ENCODE measurements around the gene OXNAD1.

The OXNAD1 gene

GRCh38 chr3:16323737-16324136, 58.7 kb downstream of the OXNAD1 start:
- H3K27me3 ChIP-seq, result no peaks in the 10 kb centered on the region
- no peak overlapping the region for H3K4me3 ChIP-seq (ENCODE audit: low read depth in 1 of 2, low read length in 1 of 2)
- H3K9me3 ChIP-seq, result no peaks in the 10 kb centered on the region
- peaks cover 25% of the 10 kb centered on the region for H3K36me3 ChIP-seq
- no peak overlapping the region for H3K27ac ChIP-seq
- no peak for TF ChIP-seq CTCF (IDR thresholded peaks at IDR 0.05)
- peaks cover 0 to 1% of the 10 kb centered on the region in 2 experiments for H3K4me1 ChIP-seq (ENCODE audit: control insufficient read depth in 1 of 2, insufficient read depth in 1 of 2, low read depth in 1 of 2, low read length in 1 of 2)

GRCh38 chr3:16325850-16326249, 60.8 kb downstream of the OXNAD1 start:
- TF ChIP-seq CTCF (IDR thresholded peaks at IDR 0.05), result no peak
- no peak overlapping the region for H3K27ac ChIP-seq
- H3K36me3 ChIP-seq, result peaks cover 22% of the 10 kb centered on the region
- no peaks in the 10 kb centered on the region for H3K4me1 ChIP-seq (ENCODE audit: control insufficient read depth in 1 of 2, insufficient read depth in 1 of 2, low read depth in 1 of 2, low read length in 1 of 2)
- no peaks in the 10 kb centered on the region for H3K9me3 ChIP-seq
- H3K27me3 ChIP-seq, result no peaks in the 10 kb centered on the region
- H3K4me3 ChIP-seq (ENCODE audit: low read depth in 1 of 2, low read length in 1 of 2), result no peak overlapping the region

- H3K27me3 ChIP-seq, result no peaks in the 10 kb centered on the region
- no peak for TF ChIP-seq CTCF (IDR thresholded peaks at IDR 0.05)
- no peak overlapping the region for H3K4me3 ChIP-seq (ENCODE audit: low read depth in 1 of 2, low read length in 1 of 2)
- no peaks in the 10 kb centered on the region for H3K9me3 ChIP-seq
- H3K4me1 ChIP-seq (ENCODE audit: control insufficient read depth in 1 of 2, insufficient read depth in 1 of 2, low read depth in 1 of 2, low read length in 1 of 2), result no peaks in the 10 kb centered on the region
- no peak overlapping the region for H3K27ac ChIP-seq
- H3K36me3 ChIP-seq, result peaks cover 21% of the 10 kb centered on the region
These were observed 61.8 kb downstream of the OXNAD1 start for GRCh38 chr3:16326724-16327349.

- no peak overlapping the region for H3K27ac ChIP-seq
- TF ChIP-seq CTCF (IDR thresholded peaks at IDR 0.05), result no peak
- no peaks in the 10 kb centered on the region for H3K4me1 ChIP-seq (ENCODE audit: control insufficient read depth in 1 of 2, insufficient read depth in 1 of 2, low read depth in 1 of 2, low read length in 1 of 2)
- H3K9me3 ChIP-seq, result no peaks in the 10 kb centered on the region
- peaks cover 11% of the 10 kb centered on the region for H3K36me3 ChIP-seq
- H3K4me3 ChIP-seq (ENCODE audit: low read depth in 1 of 2, low read length in 1 of 2), result no peak overlapping the region
- H3K27me3 ChIP-seq, result no peaks in the 10 kb centered on the region
These were observed 63.1 kb downstream of the OXNAD1 start for GRCh38 chr3:16328124-16328523.

GRCh38 chr3:16329036-16329825, 64.2 kb downstream of the OXNAD1 start:
- no peaks in the 10 kb centered on the region for H3K4me1 ChIP-seq (ENCODE audit: control insufficient read depth in 1 of 2, insufficient read depth in 1 of 2, low read depth in 1 of 2, low read length in 1 of 2)
- peaks cover 8% of the 10 kb centered on the region for H3K36me3 ChIP-seq
- no peak for TF ChIP-seq CTCF (IDR thresholded peaks at IDR 0.05)
- H3K27ac ChIP-seq, result no peak overlapping the region
- no peaks in the 10 kb centered on the region for H3K9me3 ChIP-seq
- no peaks in the 10 kb centered on the region for H3K27me3 ChIP-seq
- no peak overlapping the region for H3K4me3 ChIP-seq (ENCODE audit: low read depth in 1 of 2, low read length in 1 of 2)
